GM12892 (cell line): ENCODE measurements around the gene BEND3.

ENCODE experiments used
- POLR2AphosphoS5 ChIP-seq: IDR thresholded peaks from 2 replicates; pipeline ENCODE4 v1.6.1; 2011; ENCODE audit warnings: low read depth, low read length, control low read depth
- TAF1 ChIP-seq: IDR thresholded peaks from 2 replicates; pipeline ENCODE4 v1.6.1; 2011; ENCODE audit warnings: low read depth, mild to moderate bottlenecking, control low read depth, low read length, borderline replicate concordance

GRCh38 chr6:107061125-107062020, 53.9 kb downstream of the BEND3 start:
- TF ChIP-seq POLR2AphosphoS5 (no peak), TAF1 (no peak)
